Progenitor cell of endocrine pancreas (in vitro differentiated cells): ENCODE results near the gene PEAR1. TPM values are rescaled to one million over a fixed set of nuclear protein-coding genes. Genes with fewer than 3 reads are reported as not detected.

Experiments used
- DNase-seq: peaks from one replicate; pipeline ENCODE4 v3.0.0; 2021; ENCODE audit warnings: low spot score; ENCODE audit not compliant: unreplicated experiment
- H3K27ac Mint-ChIP-seq: 2 replicates; pipeline ENCODE4 v1.8.0; 2021; ENCODE audit warnings: mild to moderate bottlenecking, moderate library complexity, mixed read lengths
- H3K27me3 Mint-ChIP-seq: 2 replicates; pipeline ENCODE4 v1.8.0; 2021; ENCODE audit warnings: mixed read lengths
- H3K36me3 Mint-ChIP-seq: 2 replicates; pipeline ENCODE4 v1.8.0; 2022; ENCODE audit warnings: mixed read lengths; ENCODE audit not compliant: insufficient read depth
- H3K4me1 Mint-ChIP-seq: 2 replicates; pipeline ENCODE4 v1.8.0; 2021; ENCODE audit warnings: low read depth, mixed read lengths
- H3K4me3 Mint-ChIP-seq: 2 replicates; pipeline ENCODE4 v1.8.0; 2021; ENCODE audit warnings: low read depth, mild to moderate bottlenecking, moderate library complexity, mixed read lengths
- H3K9me3 Mint-ChIP-seq: 2 replicates; pipeline ENCODE4 v1.8.0; 2021; ENCODE audit warnings: low read depth, mixed read lengths
- CTCF ChIP-seq: fragments of 200-600 bp; sonication (generic); IDR thresholded peaks from one replicate; pipeline ENCODE4 v1.5.0; 2021; ENCODE audit warnings: antibody characterized with exemption, mild to moderate bottlenecking; ENCODE audit not compliant: unreplicated experiment
- microRNA-seq: library from miRNA; unstranded; fragments of <30 nt; microRNA quantifications from one replicate; pipeline ENCODE4 v1.1.0, GENCODE V29; 2020; ENCODE audit warnings: borderline number of aligned reads; ENCODE audit not compliant: unreplicated experiment
- total RNA-seq: library from RNA; stranded (reverse); gene quantifications from 2 replicates; pipeline ENCODE4 v1.2.1, GENCODE V29; 2021

Gene PEAR1
- total RNA-seq, 1 donor from 2014 or later = not detected

- Mint-ChIP-seq H3K9me3 (no peaks in the 10 kb centered on the region), H3K27ac (no peak overlapping the region), H3K4me3 (no peak overlapping the region), H3K27me3 (no peaks in the 10 kb centered on the region), H3K36me3 (peaks cover 51% of the 10 kb centered on the region), H3K4me1 (peaks cover 5% of the 10 kb centered on the region)
- TF ChIP-seq CTCF = no peak
- DNase-seq = no peak
Observed at GRCh38 chr1:156963621-156964020, 70.1 kb downstream of the PEAR1 start.

GRCh38 chr1:156964441-156964840 lies 70.9 kb downstream of the PEAR1 start:
- Mint-ChIP-seq H3K36me3 (peaks cover 51% of the 10 kb centered on the region), H3K27ac (no peak overlapping the region)

More at GRCh38 chr1:156964441-156964840, 70.9 kb downstream of the PEAR1 start:
- no peaks in the 10 kb centered on the region for H3K9me3 Mint-ChIP-seq
- no peak for DNase-seq
- peaks cover 14% of the 10 kb centered on the region for H3K4me1 Mint-ChIP-seq
- no peaks in the 10 kb centered on the region for H3K27me3 Mint-ChIP-seq
- H3K4me3 Mint-ChIP-seq = no peak overlapping the region
- no peak for TF ChIP-seq CTCF

Small RNAs within 50 kb of the gene (microRNA-seq; reads per million reads assigned to microRNA genes)
- 6.6 reads per million, percentile 6 among the genes with 10 or more reads in this experiment for gene MIR765

Other genes starting within 250 kb of the PEAR1 start
- gene NES, start 216.3 kb upstream of the PEAR1 start, total RNA-seq = 33.9 and 39.2 TPM in 2 replicates
- gene CRABP2, start 188.1 kb upstream of the PEAR1 start, total RNA-seq = 70.4 and 125 TPM in 2 replicates
- gene METTL25B, start 165.2 kb upstream of the PEAR1 start, total RNA-seq = 40.0 and 42.4 TPM in 2 replicates
- gene ISG20L2, start 165.0 kb upstream of the PEAR1 start, total RNA-seq = 36.9 and 38.9 TPM in 2 replicates
- 35.9 and 43.2 TPM in 2 replicates for gene MRPL24, start 152.6 kb upstream of the PEAR1 start, total RNA-seq
- gene HDGF, start 142.0 kb upstream of the PEAR1 start, total RNA-seq = 280 and 288 TPM in 2 replicates
- gene PRCC, start 126.2 kb upstream of the PEAR1 start, total RNA-seq = 93.2 TPM in 2 replicates
- gene SH2D2A, start 76.9 kb upstream of the PEAR1 start, total RNA-seq = not detected in 2 replicates
- gene INSRR, start 34.6 kb upstream of the PEAR1 start, total RNA-seq = not detected in 2 replicates
- 0.36 TPM in 1 of 2 replicates, not detected in the other for gene NTRK1, start 32.9 kb upstream of the PEAR1 start, total RNA-seq
- not detected in 2 replicates for gene LRRC71, start 26.9 kb downstream of the PEAR1 start, total RNA-seq
- 55.9 and 56.7 TPM in 2 replicates for gene ARHGEF11, start 152.0 kb downstream of the PEAR1 start, total RNA-seq
- gene ETV3L, start 206.1 kb downstream of the PEAR1 start, total RNA-seq = 0.67 and 0.72 TPM in 2 replicates
- 31.8 and 32.5 TPM in 2 replicates for gene ETV3, start 244.7 kb downstream of the PEAR1 start, total RNA-seq